ENCODE data around the gene LRP11. TPM values are rescaled to one million over a fixed set of nuclear protein-coding genes. Genes with fewer than 3 reads are reported as not detected.
"Not testable (repeated sequence)": the region's sequence is repeated elsewhere in the genome, so short reads cannot be mapped to it uniquely, and the experiment has no call there.

The LRP11 gene
- total RNA-seq, 1 donor from 2014 or later, result 0.29 TPM

- no peaks in the 10 kb centered on the region for H3K9me3 Mint-ChIP-seq
- ChIA-PET CTCF (no interaction called here), POLR2A (no interaction called here)
These were observed 33.9 kb upstream of the LRP11 start, which contains the start of gene RAET1E for GRCh38 chr6:149897855-149898744. TSS of gene RAET1E (minus strand) at chr6:149898113. CDS start at chr6:149890901, 7,212 bp downstream.

GRCh38 chr6:149897015-149897697 lies 33.0 kb upstream of the LRP11 start:
- DNase-seq (no peak), ATAC-seq (ENCODE audit: low read depth) (no peak)
- Mint-ChIP-seq H3K36me3 (ENCODE audit: low read depth) (no peaks in the 10 kb centered on the region), H3K9me3 (no peaks in the 10 kb centered on the region), H3K27me3 (peaks cover 36% of the 10 kb centered on the region), H3K4me1 (no peaks in the 10 kb centered on the region), H3K4me3 (no peak overlapping the region), H3K27ac (no peak overlapping the region)
- ChIA-PET CTCF (no interaction called here), POLR2A (no interaction called here)
- intact Hi-C loops (cut with micrococcal nuclease), result no loop called here
- TF ChIP-seq CTCF (IDR thresholded peaks at IDR 0.05), result no peak

More at GRCh38 chr6:149897855-149898744, 33.9 kb upstream of the LRP11 start, which contains the start of gene RAET1E:
- intact Hi-C loops (cut with micrococcal nuclease), result no loop called here
- H3K27me3 Mint-ChIP-seq, result peaks cover 36% of the 10 kb centered on the region
- H3K4me1 Mint-ChIP-seq, result no peaks in the 10 kb centered on the region
- TF ChIP-seq CTCF (IDR thresholded peaks at IDR 0.05), result no peak
- no peak for ATAC-seq (ENCODE audit: low read depth)
- DNase-seq, result no peak
- H3K36me3 Mint-ChIP-seq (ENCODE audit: low read depth), result no peaks in the 10 kb centered on the region
- H3K27ac Mint-ChIP-seq, result no peak within 1 kb of the TSS
- no peak within 1 kb of the TSS for H3K4me3 Mint-ChIP-seq

GRCh38 chr6:149896491-149896890 lies 32.3 kb upstream of the LRP11 start:
- H3K27ac Mint-ChIP-seq, result no peak overlapping the region
- intact Hi-C loops (cut with micrococcal nuclease), result no loop called here
- no peaks in the 10 kb centered on the region for H3K9me3 Mint-ChIP-seq
- H3K4me1 Mint-ChIP-seq, result no peaks in the 10 kb centered on the region
- POLR2A ChIA-PET, result no interaction called here
- DNase-seq (no peak), ATAC-seq (ENCODE audit: low read depth) (no peak)
- peaks cover 36% of the 10 kb centered on the region for H3K27me3 Mint-ChIP-seq
- no peaks in the 10 kb centered on the region for H3K36me3 Mint-ChIP-seq (ENCODE audit: low read depth)
- no peak overlapping the region for H3K4me3 Mint-ChIP-seq
- TF ChIP-seq CTCF (IDR thresholded peaks at IDR 0.05), result no peak
- CTCF ChIA-PET, result no interaction called here

GRCh38 chr6:149895833-149896271 lies 31.7 kb upstream of the LRP11 start:
- Mint-ChIP-seq H3K9me3 (no peaks in the 10 kb centered on the region), H3K4me3 (no peak overlapping the region), H3K36me3 (ENCODE audit: low read depth) (no peaks in the 10 kb centered on the region), H3K27me3 (peaks cover 35% of the 10 kb centered on the region), H3K27ac (no peak overlapping the region), H3K4me1 (no peaks in the 10 kb centered on the region)
- ChIA-PET CTCF (no interaction called here), POLR2A (no interaction called here)
- ATAC-seq (ENCODE audit: low read depth) (no peak), DNase-seq (no peak)
- intact Hi-C loops (cut with micrococcal nuclease), result no loop called here
- TF ChIP-seq CTCF (IDR thresholded peaks at IDR 0.05), result no peak

- ChIA-PET CTCF (interaction anchor here (0.9 kb wide), 1 partner anchor 27 kb away, joined by 3 read pairs; no protein-coding TSS in a partner anchor), POLR2A (no interaction called here)
- H3K4me3 Mint-ChIP-seq, result no peak overlapping the region
- intact Hi-C loops (cut with micrococcal nuclease), result no loop called here
- no peaks in the 10 kb centered on the region for H3K9me3 Mint-ChIP-seq
- H3K36me3 Mint-ChIP-seq (ENCODE audit: low read depth), result no peaks in the 10 kb centered on the region
- no peaks in the 10 kb centered on the region for H3K4me1 Mint-ChIP-seq
- TF ChIP-seq CTCF (IDR thresholded peaks at IDR 0.05), result no peak
- H3K27ac Mint-ChIP-seq, result no peak overlapping the region
- H3K27me3 Mint-ChIP-seq, result peaks cover 30% of the 10 kb centered on the region
- ATAC-seq (ENCODE audit: low read depth) (no peak), DNase-seq (no peak)
These were observed 31.0 kb upstream of the LRP11 start for GRCh38 chr6:149895048-149895590.

GRCh38 chr6:149891864-149892263 lies 27.7 kb upstream of the LRP11 start:
- H3K36me3 Mint-ChIP-seq (ENCODE audit: low read depth); H3K4me1 Mint-ChIP-seq; DNase-seq; ATAC-seq (ENCODE audit: low read depth); CTCF ChIA-PET; H3K27ac Mint-ChIP-seq; H3K4me3 Mint-ChIP-seq; POLR2A ChIA-PET; H3K9me3 Mint-ChIP-seq; intact Hi-C loops (cut with micrococcal nuclease): not testable (repeated sequence)
- peaks cover 19% of the 10 kb centered on the region for H3K27me3 Mint-ChIP-seq
